Measurements from ENCODE around the gene GNG7.
"Not testable (repeated sequence)": the region's sequence is repeated elsewhere in the genome, so short reads cannot be mapped to it uniquely, and the experiment has no call there.

GNG7 gene

GRCh38 chr19:2527686-2528085, 174.8 kb downstream of the GNG7 start:
- no peak for TF ChIP-seq CTCF (IDR thresholded peaks at IDR 0.05; ENCODE audit: low read depth, low read length, missing control alignments)
- no peak for DNase-seq (ENCODE audit: low read depth)
- no peak overlapping the region for H3K4me3 ChIP-seq (ENCODE audit: low read depth, low read length)

GRCh38 chr19:2527171-2527570, 175.3 kb downstream of the GNG7 start:
- no peak overlapping the region for H3K4me3 ChIP-seq (ENCODE audit: low read depth, low read length)
- DNase-seq (ENCODE audit: low read depth): no peak
- TF ChIP-seq CTCF (IDR thresholded peaks at IDR 0.05; ENCODE audit: low read depth, low read length, missing control alignments): no peak

GRCh38 chr19:2524840-2525723, 177.4 kb downstream of the GNG7 start:
- no peak for DNase-seq (ENCODE audit: low read depth)
- H3K4me3 ChIP-seq (ENCODE audit: low read depth, low read length): peak overlapping the region; percentile 34
- TF ChIP-seq CTCF (IDR thresholded peaks at IDR 0.05; ENCODE audit: low read depth, low read length, missing control alignments): no peak

GRCh38 chr19:2524361-2524839, 178.1 kb downstream of the GNG7 start:
- TF ChIP-seq CTCF (IDR thresholded peaks at IDR 0.05; ENCODE audit: low read depth, low read length, missing control alignments): no peak
- no peak for DNase-seq (ENCODE audit: low read depth)
- H3K4me3 ChIP-seq (ENCODE audit: low read depth, low read length): no peak overlapping the region

- DNase-seq (ENCODE audit: low read depth): no peak
Observed at GRCh38 chr19:2523630-2524311, 178.7 kb downstream of the GNG7 start.

GRCh38 chr19:2519482-2519881, 183.0 kb downstream of the GNG7 start:
- no peak for TF ChIP-seq CTCF (IDR thresholded peaks at IDR 0.05; ENCODE audit: low read depth, low read length, missing control alignments)
- no peak for DNase-seq (ENCODE audit: low read depth)
- H3K4me3 ChIP-seq (ENCODE audit: low read depth, low read length): no peak overlapping the region

More at GRCh38 chr19:2523630-2524311, 178.7 kb downstream of the GNG7 start:
- TF ChIP-seq CTCF (IDR thresholded peaks at IDR 0.05; ENCODE audit: low read depth, low read length, missing control alignments): no peak
- H3K4me3 ChIP-seq (ENCODE audit: low read depth, low read length): no peak overlapping the region

- DNase-seq (ENCODE audit: low read depth); H3K4me3 ChIP-seq (ENCODE audit: low read depth, low read length): not testable (repeated sequence)
Observed at GRCh38 chr19:2518856-2519255, 183.6 kb downstream of the GNG7 start.
